SK-N-SH (cell line): ENCODE results near the gene SRSF7. TPM values are rescaled to one million over a fixed set of nuclear protein-coding genes. Genes with fewer than 3 reads are reported as not detected.

Source experiments
- CTCF ChIA-PET: fragments of 300-600, 350-600 bp; formaldehyde crosslinking; extraction: SDS; loops from one replicate; lab custom pipeline; 2021; lab: Yijun Ruan, JAX
- POLR2A ChIA-PET: fragments of 350-600 bp; sonication (Branson Sonifier 250); formaldehyde crosslinking; extraction: SDS; loops from one replicate; lab custom pipeline; 2020; ENCODE audit warnings: antibody characterized with exemption, inconsistent platforms; lab: Yijun Ruan, JAX
- DNase-seq: peaks from one replicate; pipeline ENCODE4 v3.0.0; 2012
- H2AFZ ChIP-seq: fragments of 200-600 bp; sonication (generic); 2 replicates; pipeline ENCODE4 v1.8.1; 2016; ENCODE audit warnings: antibody characterized with exemption, mild to moderate bottlenecking, low read depth
- H3F3A ChIP-seq: fragments of 200-600 bp; sonication (generic); replicated peaks from 2 replicates; pipeline ENCODE3; 2016; ENCODE audit warnings: antibody characterized with exemption, mild to moderate bottlenecking; ENCODE audit not compliant: insufficient read depth
- H3K27ac ChIP-seq, 2 experiments: fragments of 200-500 bp in 1 of 2; fragments of 200-600 bp in 1 of 2; sonication (Bioruptor generic) in 1 of 2; sonication (generic), shearing (Covaris generic) in 1 of 2; 2 replicates each; pipeline versions ENCODE4 v1.5.1 to v1.6.1; 2014 to 2016; ENCODE audit warnings: low read depth in 2 of 2, inconsistent platforms in 1 of 2, low read length in 1 of 2, mild to moderate bottlenecking in 1 of 2, mixed read lengths in 1 of 2
- H3K27me3 ChIP-seq: fragments of 200-600 bp; sonication (generic), shearing (Covaris generic); 2 replicates; pipeline ENCODE4 v1.6.1; 2016; ENCODE audit warnings: mixed run types; ENCODE audit not compliant: insufficient read depth
- H3K36me3 ChIP-seq, 2 experiments: fragments of 200-500 bp in 1 of 2; fragments of 200-600 bp in 1 of 2; sonication (Bioruptor generic) in 1 of 2; sonication (generic) in 1 of 2; replicated peaks in 1 of 2; 2 replicates each; pipeline versions ENCODE3 to v1.5.1; 2014 to 2016; ENCODE audit warnings: low read length in 1 of 2, mild to moderate bottlenecking in 1 of 2; ENCODE audit not compliant: insufficient read depth in 2 of 2, control insufficient read depth in 1 of 2
- H3K4me1 ChIP-seq, 2 experiments: fragments of 200-500 bp in 1 of 2; fragments of 200-600 bp in 1 of 2; sonication (Bioruptor generic) in 1 of 2; sonication (generic), shearing (Covaris generic) in 1 of 2; 2 replicates each; pipeline versions ENCODE4 v1.5.1 to v1.6.1; 2014 to 2016; ENCODE audit warnings: low read depth in 1 of 2, low read length in 1 of 2, mixed run types in 1 of 2; ENCODE audit not compliant: insufficient read depth in 2 of 2, control insufficient read depth in 1 of 2
- H3K4me2 ChIP-seq: fragments of 200-600 bp; sonication (generic), shearing (Covaris generic); 2 replicates; pipeline ENCODE4 v1.6.1; 2017; ENCODE audit warnings: mixed run types
- H3K4me3 ChIP-seq, 2 experiments: fragments of 200-500 bp in 1 of 2; fragments of 200-600 bp in 1 of 2; sonication (Bioruptor generic) in 1 of 2; sonication (generic), shearing (Covaris generic) in 1 of 2; 2 replicates each; pipeline versions ENCODE4 v1.5.1 to v1.8.1; 2014 to 2016; ENCODE audit warnings: low read depth in 2 of 2, inconsistent platforms in 1 of 2, low read length in 1 of 2, mild to moderate bottlenecking in 1 of 2, mixed read lengths in 1 of 2, moderate library complexity in 1 of 2
- H3K79me2 ChIP-seq: fragments of 200-600 bp; sonication (generic); 2 replicates; pipeline ENCODE4 v1.8.1; 2017; ENCODE audit warnings: mild to moderate bottlenecking; ENCODE audit not compliant: insufficient read depth
- H3K9ac ChIP-seq: fragments of 200-600 bp; sonication (generic); 2 replicates; pipeline ENCODE4 v1.6.1; 2017; ENCODE audit warnings: mixed run types
- H3K9me2 ChIP-seq: fragments of 200-600 bp; sonication (generic); 2 replicates; pipeline ENCODE4 v1.6.1; 2017; ENCODE audit warnings: mixed run types
- H3K9me3 ChIP-seq: fragments of 200-600 bp; sonication (generic); 2 replicates; pipeline ENCODE4 v1.6.1; 2017; ENCODE audit warnings: mixed run types, mild to moderate bottlenecking, moderate library complexity
- H4K20me1 ChIP-seq: fragments of 200-600 bp; sonication (generic); 2 replicates; pipeline ENCODE4 v1.6.1; 2017; ENCODE audit warnings: mild to moderate bottlenecking, mixed run types; ENCODE audit not compliant: insufficient read depth
- CHD2 ChIP-seq: fragments of 150-350 bp; IDR thresholded peaks from 2 replicates; pipeline ENCODE4 v1.6.1; 2018; ENCODE audit warnings: low read length; ENCODE audit not compliant: partially characterized antibody
- ELF1 ChIP-seq: IDR thresholded peaks from 2 replicates; pipeline ENCODE4 v1.4.0; 2012
- EP300 ChIP-seq, 2 experiments: IDR thresholded peaks; 2 replicates each; pipeline versions ENCODE4 v1.4.0 to v1.6.1; 2012; ENCODE audit warnings: borderline replicate concordance in 1 of 2, low read depth in 1 of 2, low read length in 1 of 2
- EZH2phosphoT487 ChIP-seq: fragments of 200-600 bp; sonication (generic); IDR thresholded peaks from 2 replicates; pipeline ENCODE4 v1.6.1; 2017; ENCODE audit warnings: low read depth, mixed run types, mild to moderate bottlenecking, antibody characterized with exemption, moderate library complexity, borderline replicate concordance
- FOSL2 ChIP-seq: IDR thresholded peaks from 2 replicates; pipeline ENCODE4 v1.4.0; 2012; ENCODE audit warnings: low read depth, mild to moderate bottlenecking, moderate library complexity, borderline replicate concordance
- FOXJ3 ChIP-seq: sonication (generic); formaldehyde crosslinking; IDR thresholded peaks from 2 replicates; pipeline ENCODE4 v1.5.1; 2020; ENCODE audit warnings: mild to moderate bottlenecking, missing genetic modification reagents
- GABPA ChIP-seq: IDR thresholded peaks from 2 replicates; pipeline ENCODE4 v1.4.0; 2012; ENCODE audit warnings: low read depth, mild to moderate bottlenecking
- JUND ChIP-seq: IDR thresholded peaks from 2 replicates; pipeline ENCODE4 v1.4.0; 2012
- MEF2A ChIP-seq: IDR thresholded peaks from 2 replicates; pipeline ENCODE4 v1.4.0; 2012; ENCODE audit warnings: low read depth, borderline replicate concordance
- MXI1 ChIP-seq: IDR thresholded peaks from 2 replicates; pipeline ENCODE4 v1.6.1; 2012; ENCODE audit warnings: mild to moderate bottlenecking, low read depth, low read length, improper control_type of control experiment
- POLR2AphosphoS5 ChIP-seq: IDR thresholded peaks from 2 replicates; pipeline ENCODE4 v1.6.1; 2012; ENCODE audit warnings: low read depth, low read length
- RCOR1 ChIP-seq: fragments of 150-350 bp; IDR thresholded peaks from 2 replicates; pipeline ENCODE4 v1.6.1; 2017; ENCODE audit warnings: antibody characterized with exemption, low read length
- RFX5 ChIP-seq: IDR thresholded peaks from 2 replicates; pipeline ENCODE4 v1.6.1; 2012; ENCODE audit warnings: mild to moderate bottlenecking, improper control_type of control experiment, low read length
- RXRA ChIP-seq: IDR thresholded peaks from 2 replicates; pipeline ENCODE4 v1.4.0; 2012; ENCODE audit warnings: low read depth, mild to moderate bottlenecking, borderline replicate concordance
- SIN3A ChIP-seq: IDR thresholded peaks from 2 replicates; pipeline ENCODE4 v1.6.1; 2012; ENCODE audit warnings: low read depth, mild to moderate bottlenecking, low read length, moderate library complexity, borderline replicate concordance
- TCF12 ChIP-seq: IDR thresholded peaks from 2 replicates; pipeline ENCODE4 v1.4.0; 2012
- TEAD4 ChIP-seq: IDR thresholded peaks from 2 replicates; pipeline ENCODE4 v1.4.0; 2012; ENCODE audit warnings: mild to moderate bottlenecking, borderline replicate concordance; ENCODE audit not compliant: insufficient read depth
- USF2 ChIP-seq: fragments of 150-350 bp; IDR thresholded peaks from 2 replicates; pipeline ENCODE4 v1.6.1; 2017; ENCODE audit warnings: antibody characterized with exemption, low read length, low read depth, borderline replicate concordance
- YY1 ChIP-seq: IDR thresholded peaks from 2 replicates; pipeline ENCODE4 v1.4.0; 2012; ENCODE audit warnings: low read depth, mild to moderate bottlenecking
- ZBTB33 ChIP-seq: IDR thresholded peaks from 2 replicates; pipeline ENCODE4 v1.4.0; 2012; ENCODE audit warnings: low read depth, borderline replicate concordance
- WGBS: methylation state at CpG from one replicate; pipeline ENCODE4 v1.1.6; 2017; ENCODE audit warnings: low lambda C conversion rate; 5-methylcytosine and 5-hydroxymethylcytosine counted together
- polyA plus RNA-seq, 3 experiments: library from polyadenylated mRNA; depleted of rRNA; stranded (reverse); fragments of >200 nt; gene quantifications; 2 replicates each; pipeline ENCODE4 v1.2.3, GENCODE V29; 2012
- TF ChIP-seq, protein P1 (sequence below): IDR thresholded peaks from 2 replicates; pipeline ENCODE4; 2012
- TF ChIP-seq, protein P2 (sequence below): IDR thresholded peaks from 2 replicates; pipeline ENCODE4 v1.4.0; 2012; ENCODE audit warnings: low read depth, borderline replicate concordance

The SRSF7 gene
- polyA plus RNA-seq, 1 of the 3 experiments (the other 2 are of a cell fraction), result 199 TPM

- TF ChIP-seq TEAD4, result no peak
- TF ChIP-seq, protein P1, sequence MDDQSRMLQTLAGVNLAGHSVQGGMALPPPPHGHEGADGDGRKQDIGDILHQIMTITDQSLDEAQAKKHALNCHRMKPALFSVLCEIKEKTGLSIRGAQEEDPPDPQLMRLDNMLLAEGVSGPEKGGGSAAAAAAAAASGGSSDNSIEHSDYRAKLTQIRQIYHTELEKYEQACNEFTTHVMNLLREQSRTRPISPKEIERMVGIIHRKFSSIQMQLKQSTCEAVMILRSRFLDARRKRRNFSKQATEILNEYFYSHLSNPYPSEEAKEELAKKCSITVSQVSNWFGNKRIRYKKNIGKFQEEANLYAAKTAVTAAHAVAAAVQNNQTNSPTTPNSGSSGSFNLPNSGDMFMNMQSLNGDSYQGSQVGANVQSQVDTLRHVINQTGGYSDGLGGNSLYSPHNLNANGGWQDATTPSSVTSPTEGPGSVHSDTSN, result no peak
- TF ChIP-seq YY1, result no peak
- no peak for TF ChIP-seq RFX5
- no peak for TF ChIP-seq ZBTB33
- TF ChIP-seq ELF1, result no peak
- no peak for TF ChIP-seq RCOR1
Observed at GRCh38 chr2:38775097-38775920, 24.1 kb upstream of the SRSF7 start (continued).

DNA sequence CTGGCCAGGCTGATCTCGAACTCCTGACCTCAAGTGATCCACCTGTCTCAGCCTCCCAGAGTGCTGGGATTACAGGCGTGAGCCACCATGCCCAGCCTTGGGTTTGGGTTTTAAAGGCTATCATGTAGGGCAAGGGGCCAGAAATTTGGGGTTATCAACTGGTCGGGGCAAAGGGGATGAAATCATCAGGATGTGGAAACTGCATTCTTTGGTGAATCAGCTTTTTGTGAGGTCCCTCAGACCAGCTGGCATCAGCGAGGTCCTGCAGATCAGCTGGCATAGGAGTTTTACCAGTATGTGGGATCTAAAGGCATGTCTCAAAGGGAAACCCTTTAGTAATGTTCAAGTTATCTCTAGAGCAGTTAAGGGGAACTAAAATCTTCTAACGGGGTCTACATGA is 20.5 kb upstream of the SRSF7 start:
- no peaks in the 10 kb centered on the region for H4K20me1 ChIP-seq
- H3K79me2 ChIP-seq, result no peaks in the 10 kb centered on the region
- no peak for DNase-seq
- no peaks in the 10 kb centered on the region for H3K36me3 ChIP-seq
- H3K27me3 ChIP-seq, result no peaks in the 10 kb centered on the region
- 50% methylated on average over 5 of the region's 5 CpGs for WGBS
- no peaks in the 10 kb centered on the region for H3K9me2 ChIP-seq
- H3K27ac ChIP-seq, result no peak overlapping the region
- no peak overlapping the region for H3K4me3 ChIP-seq
- H3K4me1 ChIP-seq, result peaks cover 0 to 2% of the 10 kb centered on the region in 2 experiments; a peak in 2 of 4 replicates
- no peak overlapping the region for H3K4me2 ChIP-seq
- POLR2A ChIA-PET, result interaction anchor here (1.5 kb wide), 1 partner anchor 20 kb away, joined by 5 read pairs; the partner anchor contains the start of gene SRSF7
- CTCF ChIA-PET, result interaction anchor here (1.4 kb wide), 1 partner anchor 105 kb away, joined by 4 read pairs; no protein-coding TSS in a partner anchor
- peaks cover 5% of the 10 kb centered on the region for H3F3A ChIP-seq
- H3K9me3 ChIP-seq, result no peaks in the 10 kb centered on the region
- peak overlapping the region; percentile 8 for H2AFZ ChIP-seq
- no peak overlapping the region for H3K9ac ChIP-seq
- TF ChIP-seq MXI1, result no peak
- 0 out of 2 replicates have a peak, but pooled peaks have one; percentile 24 for TF ChIP-seq TEAD4
- TF ChIP-seq, protein P2, sequence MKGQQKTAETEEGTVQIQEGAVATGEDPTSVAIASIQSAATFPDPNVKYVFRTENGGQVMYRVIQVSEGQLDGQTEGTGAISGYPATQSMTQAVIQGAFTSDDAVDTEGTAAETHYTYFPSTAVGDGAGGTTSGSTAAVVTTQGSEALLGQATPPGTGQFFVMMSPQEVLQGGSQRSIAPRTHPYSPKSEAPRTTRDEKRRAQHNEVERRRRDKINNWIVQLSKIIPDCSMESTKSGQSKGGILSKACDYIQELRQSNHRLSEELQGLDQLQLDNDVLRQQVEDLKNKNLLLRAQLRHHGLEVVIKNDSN, result no peak
- TF ChIP-seq, protein P1, result peak; percentile 32; the same call in 1 of the 2 replicates
- TF ChIP-seq MEF2A, result no peak
- TF ChIP-seq EP300 (IDR thresholded peaks at IDR 0.05; ENCODE audit: borderline replicate concordance in 1 of 2, low read depth in 1 of 2, low read length in 1 of 2), result no peak
- TF ChIP-seq GABPA, result no peak
- TF ChIP-seq POLR2AphosphoS5, result no peak
- peak; percentile 79 for TF ChIP-seq TCF12
- no peak for TF ChIP-seq SIN3A
- TF ChIP-seq EZH2phosphoT487, result no peak
- no peak for TF ChIP-seq CHD2
- no peak for TF ChIP-seq ELF1
- TF ChIP-seq USF2, result no peak
- no peak for TF ChIP-seq ZBTB33
- TF ChIP-seq RXRA, result peak; percentile 81; the same call in 1 of the 2 replicates
- peak; percentile 73; the same call in 1 of the 2 replicates for TF ChIP-seq FOSL2
- TF ChIP-seq YY1, result no peak
- peak; percentile 59 for TF ChIP-seq JUND
- no peak for TF ChIP-seq FOXJ3 (CRISPR knock-in tag)
